ENCODE results near the gene H6PD.

H6PD gene

GRCh38 chr1:9198538-9199361 is 35.8 kb upstream of the H6PD start:
- peaks cover 62% of the 10 kb centered on the region for H3K4me1 Mint-ChIP-seq (ENCODE audit: low read depth)
- no peak overlapping the region for H3K4me3 Mint-ChIP-seq
- no peaks in the 10 kb centered on the region for H3K36me3 Mint-ChIP-seq (ENCODE audit: low read depth)
- H3K27me3 Mint-ChIP-seq, result peaks cover 77% of the 10 kb centered on the region
- intact Hi-C loops (cut with micrococcal nuclease), result loop anchor here (5.0 to 10.0 kb wide), 2 partner anchors 36 to 284 kb away; no protein-coding TSS in a partner anchor
- H3K9me3 Mint-ChIP-seq, result no peaks in the 10 kb centered on the region
- peak overlapping the region; percentile 36 for H3K27ac Mint-ChIP-seq

- H3K36me3 Mint-ChIP-seq (ENCODE audit: low read depth), result no peaks in the 10 kb centered on the region
- H3K4me1 Mint-ChIP-seq (ENCODE audit: low read depth), result peaks cover 61% of the 10 kb centered on the region
- intact Hi-C loops (cut with micrococcal nuclease), result no loop called here
- H3K27ac Mint-ChIP-seq, result no peak overlapping the region
- H3K27me3 Mint-ChIP-seq, result peaks cover 91% of the 10 kb centered on the region
- no peaks in the 10 kb centered on the region for H3K9me3 Mint-ChIP-seq
- no peak overlapping the region for H3K4me3 Mint-ChIP-seq
Measured at GRCh38 chr1:9200441-9200840, 34.1 kb upstream of the H6PD start.

GRCh38 chr1:9201401-9202239 is 33.0 kb upstream of the H6PD start:
- H3K27me3 Mint-ChIP-seq, result peaks cover 91% of the 10 kb centered on the region
- peaks cover 49% of the 10 kb centered on the region for H3K4me1 Mint-ChIP-seq (ENCODE audit: low read depth)
- no peaks in the 10 kb centered on the region for H3K36me3 Mint-ChIP-seq (ENCODE audit: low read depth)
- H3K27ac Mint-ChIP-seq, result no peak overlapping the region
- no peaks in the 10 kb centered on the region for H3K9me3 Mint-ChIP-seq
- intact Hi-C loops (cut with micrococcal nuclease), result no loop called here
- H3K4me3 Mint-ChIP-seq, result no peak overlapping the region

GRCh38 chr1:9202240-9202870 is 32.2 kb upstream of the H6PD start:
- H3K4me1 Mint-ChIP-seq (ENCODE audit: low read depth), result peaks cover 42% of the 10 kb centered on the region
- H3K4me3 Mint-ChIP-seq, result no peak overlapping the region
- H3K9me3 Mint-ChIP-seq, result no peaks in the 10 kb centered on the region
- H3K36me3 Mint-ChIP-seq (ENCODE audit: low read depth), result no peaks in the 10 kb centered on the region
- peaks cover 91% of the 10 kb centered on the region for H3K27me3 Mint-ChIP-seq
- intact Hi-C loops (cut with micrococcal nuclease), result no loop called here
- H3K27ac Mint-ChIP-seq, result no peak overlapping the region

- Mint-ChIP-seq H3K9me3 (no peaks in the 10 kb centered on the region), H3K36me3 (ENCODE audit: low read depth) (no peaks in the 10 kb centered on the region), H3K27ac (no peak overlapping the region), H3K4me3 (no peak overlapping the region), H3K27me3 (peaks cover 88% of the 10 kb centered on the region), H3K4me1 (ENCODE audit: low read depth) (peaks cover 31% of the 10 kb centered on the region)
- intact Hi-C loops (cut with micrococcal nuclease), result no loop called here
Measured at GRCh38 chr1:9203511-9203982, 31.0 kb upstream of the H6PD start.

GRCh38 chr1:9204156-9204720 is 30.3 kb upstream of the H6PD start:
- intact Hi-C loops (cut with micrococcal nuclease), result no loop called here
- Mint-ChIP-seq H3K36me3 (ENCODE audit: low read depth) (no peaks in the 10 kb centered on the region), H3K9me3 (no peaks in the 10 kb centered on the region), H3K4me3 (no peak overlapping the region), H3K4me1 (ENCODE audit: low read depth) (peaks cover 27% of the 10 kb centered on the region), H3K27me3 (peaks cover 82% of the 10 kb centered on the region), H3K27ac (no peak overlapping the region)

- intact Hi-C loops (cut with micrococcal nuclease), result no loop called here
- Mint-ChIP-seq H3K9me3 (no peaks in the 10 kb centered on the region), H3K27me3 (peaks cover 63% of the 10 kb centered on the region), H3K4me3 (no peak overlapping the region), H3K36me3 (ENCODE audit: low read depth) (no peaks in the 10 kb centered on the region), H3K27ac (no peak overlapping the region), H3K4me1 (ENCODE audit: low read depth) (peaks cover 15% of the 10 kb centered on the region)
Measured at GRCh38 chr1:9207086-9207485, 27.5 kb upstream of the H6PD start.

- peaks cover 9% of the 10 kb centered on the region for H3K4me1 Mint-ChIP-seq (ENCODE audit: low read depth)
- intact Hi-C loops (cut with micrococcal nuclease), result no loop called here
- H3K27me3 Mint-ChIP-seq, result peaks cover 57% of the 10 kb centered on the region
- no peaks in the 10 kb centered on the region for H3K9me3 Mint-ChIP-seq
- H3K27ac Mint-ChIP-seq, result no peak overlapping the region
- H3K36me3 Mint-ChIP-seq (ENCODE audit: low read depth), result no peaks in the 10 kb centered on the region
- no peak overlapping the region for H3K4me3 Mint-ChIP-seq
Measured at GRCh38 chr1:9207715-9208114, 26.9 kb upstream of the H6PD start.

GRCh38 chr1:9211291-9211811 is 23.2 kb upstream of the H6PD start:
- Mint-ChIP-seq H3K27ac (no peak overlapping the region), H3K9me3 (no peaks in the 10 kb centered on the region), H3K4me1 (ENCODE audit: low read depth) (no peaks in the 10 kb centered on the region), H3K4me3 (no peak overlapping the region), H3K27me3 (peaks cover 28% of the 10 kb centered on the region), H3K36me3 (ENCODE audit: low read depth) (no peaks in the 10 kb centered on the region)
- intact Hi-C loops (cut with micrococcal nuclease), result no loop called here

GRCh38 chr1:9212735-9213134 is 21.8 kb upstream of the H6PD start:
- Mint-ChIP-seq H3K9me3 (no peaks in the 10 kb centered on the region), H3K36me3 (ENCODE audit: low read depth) (no peaks in the 10 kb centered on the region), H3K4me3 (no peak overlapping the region), H3K4me1 (ENCODE audit: low read depth) (no peaks in the 10 kb centered on the region), H3K27me3 (peaks cover 17% of the 10 kb centered on the region), H3K27ac (no peak overlapping the region)
- intact Hi-C loops (cut with micrococcal nuclease), result no loop called here

- no peaks in the 10 kb centered on the region for H3K9me3 Mint-ChIP-seq
- H3K27me3 Mint-ChIP-seq, result peaks cover 12% of the 10 kb centered on the region
- H3K4me3 Mint-ChIP-seq, result no peak overlapping the region
- H3K36me3 Mint-ChIP-seq (ENCODE audit: low read depth), result no peaks in the 10 kb centered on the region
- no peaks in the 10 kb centered on the region for H3K4me1 Mint-ChIP-seq (ENCODE audit: low read depth)
- intact Hi-C loops (cut with micrococcal nuclease), result no loop called here
- no peak overlapping the region for H3K27ac Mint-ChIP-seq
Measured at GRCh38 chr1:9213956-9214355, 20.6 kb upstream of the H6PD start.

- Mint-ChIP-seq H3K9me3 (peaks cover 6% of the 10 kb centered on the region), H3K36me3 (ENCODE audit: low read depth) (no peaks in the 10 kb centered on the region), H3K27ac (no peak overlapping the region), H3K27me3 (peaks cover 3% of the 10 kb centered on the region), H3K4me3 (no peak overlapping the region), H3K4me1 (ENCODE audit: low read depth) (peaks cover 8% of the 10 kb centered on the region)
- intact Hi-C loops (cut with micrococcal nuclease), result no loop called here
Measured at GRCh38 chr1:9218917-9219316, 15.7 kb upstream of the H6PD start.

- H3K4me3 Mint-ChIP-seq, result no peak overlapping the region
- H3K9me3 Mint-ChIP-seq, result peaks cover 7% of the 10 kb centered on the region
- peaks cover 8% of the 10 kb centered on the region for H3K4me1 Mint-ChIP-seq (ENCODE audit: low read depth)
- no peak overlapping the region for H3K27ac Mint-ChIP-seq
- intact Hi-C loops (cut with micrococcal nuclease), result no loop called here
- peaks cover 6% of the 10 kb centered on the region for H3K27me3 Mint-ChIP-seq
- no peaks in the 10 kb centered on the region for H3K36me3 Mint-ChIP-seq (ENCODE audit: low read depth)
Measured at GRCh38 chr1:9222846-9223625, 11.5 kb upstream of the H6PD start.

All from dendritic cell treated with granulocyte-macrophage colony-stimulating factor and Interleukin-4, amounts not matched to agents 40 ng/mL and 50 ng/mL, for 4 days (primary cell).